Hepatocyte (in vitro differentiated cells): Measurements from ENCODE around the gene PRKAG1.

Experiments used
- EZH2 ChIP-seq: fragments of 200-600 bp; sonication (generic); IDR thresholded peaks from 2 replicates; pipeline ENCODE4 v1.6.1; 2016; ENCODE audit warnings: antibody characterized with exemption, mild to moderate bottlenecking, borderline replicate concordance
- EZH2phosphoT487 ChIP-seq: fragments of 200-600 bp; sonication (generic); IDR thresholded peaks from one replicate; pipeline ENCODE4 v1.6.1; 2018; ENCODE audit warnings: antibody characterized with exemption, mild to moderate bottlenecking, low read depth, moderate library complexity; ENCODE audit not compliant: unreplicated experiment, severe bottlenecking
- TF ChIP-seq, protein P1 (sequence below): fragments of 200-600 bp; sonication (generic); IDR thresholded peaks from 2 replicates; pipeline ENCODE4 v1.5.1; 2016; ENCODE audit warnings: antibody characterized with exemption, mild to moderate bottlenecking; ENCODE audit not compliant: poor library complexity

DNA sequence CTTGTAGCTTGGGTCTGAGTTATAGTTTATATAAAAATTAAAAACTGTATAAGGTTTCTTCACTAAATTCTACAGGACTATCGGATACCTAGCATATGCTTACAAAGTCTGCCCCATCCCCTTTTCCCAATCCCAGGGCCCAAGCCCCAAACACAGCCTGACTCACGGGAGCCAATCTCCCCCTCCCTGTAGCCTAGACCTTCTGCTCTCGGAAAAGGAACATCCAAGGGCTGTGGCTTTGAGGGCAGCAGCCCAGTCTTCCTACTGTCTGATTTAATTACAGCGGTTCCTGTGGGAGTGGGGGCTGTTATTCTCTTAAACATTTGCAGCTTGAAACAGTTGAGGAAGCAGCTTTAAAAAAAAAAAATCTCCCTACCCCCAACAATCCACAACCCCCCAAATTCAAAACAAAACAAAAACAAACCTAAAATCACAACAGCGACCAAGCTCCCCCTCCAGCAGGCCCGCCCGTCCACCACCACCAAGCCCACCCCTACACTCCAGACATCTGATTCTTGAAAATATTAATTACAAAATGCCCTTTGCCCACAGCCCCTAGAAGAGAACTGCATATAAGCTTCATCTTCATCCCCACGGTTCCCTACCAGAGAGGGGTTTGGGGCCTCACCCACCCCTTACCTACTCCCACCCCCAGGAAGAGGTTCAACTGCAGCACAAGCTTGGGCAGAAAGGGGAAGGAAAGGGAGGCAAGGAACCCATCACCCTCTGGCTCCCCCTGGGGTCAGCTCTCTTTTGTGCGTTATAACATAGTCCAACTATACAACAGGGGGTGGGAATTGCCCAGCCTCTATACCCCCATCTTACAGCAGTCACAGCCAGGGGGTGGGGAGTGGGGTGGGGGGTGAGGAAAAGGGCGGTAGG is 1.1 kb upstream of the PRKAG1 start:
- TF ChIP-seq, protein P1, sequence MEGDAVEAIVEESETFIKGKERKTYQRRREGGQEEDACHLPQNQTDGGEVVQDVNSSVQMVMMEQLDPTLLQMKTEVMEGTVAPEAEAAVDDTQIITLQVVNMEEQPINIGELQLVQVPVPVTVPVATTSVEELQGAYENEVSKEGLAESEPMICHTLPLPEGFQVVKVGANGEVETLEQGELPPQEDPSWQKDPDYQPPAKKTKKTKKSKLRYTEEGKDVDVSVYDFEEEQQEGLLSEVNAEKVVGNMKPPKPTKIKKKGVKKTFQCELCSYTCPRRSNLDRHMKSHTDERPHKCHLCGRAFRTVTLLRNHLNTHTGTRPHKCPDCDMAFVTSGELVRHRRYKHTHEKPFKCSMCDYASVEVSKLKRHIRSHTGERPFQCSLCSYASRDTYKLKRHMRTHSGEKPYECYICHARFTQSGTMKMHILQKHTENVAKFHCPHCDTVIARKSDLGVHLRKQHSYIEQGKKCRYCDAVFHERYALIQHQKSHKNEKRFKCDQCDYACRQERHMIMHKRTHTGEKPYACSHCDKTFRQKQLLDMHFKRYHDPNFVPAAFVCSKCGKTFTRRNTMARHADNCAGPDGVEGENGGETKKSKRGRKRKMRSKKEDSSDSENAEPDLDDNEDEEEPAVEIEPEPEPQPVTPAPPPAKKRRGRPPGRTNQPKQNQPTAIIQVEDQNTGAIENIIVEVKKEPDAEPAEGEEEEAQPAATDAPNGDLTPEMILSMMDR: peak; percentile 27
- TF ChIP-seq EZH2 (no peak), EZH2phosphoT487 (no peak)
